PC-3 (cell line): ENCODE measurements around the gene CSRP3. TPM values are rescaled to one million over a fixed set of nuclear protein-coding genes. Genes with fewer than 3 reads are reported as not detected.

Experiments
- ATAC-seq: fragments of 200-7000 bp; cut with Tn5 transposase; 2 replicates; pipeline ENCODE4 v1.9.1; 2020; ENCODE audit warnings: mild to moderate bottlenecking, moderate library complexity
- BruUV-seq: library from RNA; stranded (reverse); fragments of 400-500 nt; replicated peaks from 2 replicates; lab custom pipeline; 2021; lab: Mats Ljungman, UMichigan
- CTCF ChIA-PET: fragments of 300-600 bp; sonication (Branson Sonifier 250); formaldehyde crosslinking; loops from one replicate; lab custom pipeline; 2022; ENCODE audit warnings: antibody characterized with exemption; lab: Charles Lee
- POLR2A ChIA-PET: fragments of 300-600 bp; sonication (Branson Sonifier 250); formaldehyde crosslinking; loops from one replicate; lab custom pipeline; 2022; ENCODE audit warnings: antibody characterized with exemption; ENCODE audit not compliant: unreplicated experiment; lab: Charles Lee
- DNase-seq: peaks from one replicate; pipeline ENCODE4 v3.0.0-alpha.2; 2015
- H2AFZ ChIP-seq: fragments of 300-600 bp; sonication (generic); 2 replicates; pipeline ENCODE4 v1.6.0; 2016; ENCODE audit warnings: antibody characterized with exemption, low read length
- H3F3A ChIP-seq: fragments of 300-600 bp; sonication (generic); one replicate; pipeline ENCODE4 v1.6.0; 2017; ENCODE audit warnings: antibody characterized with exemption, low read length, control low read depth, mild to moderate bottlenecking; ENCODE audit not compliant: unreplicated experiment
- H3K27ac ChIP-seq: fragments of 300-600 bp; sonication (generic); 2 replicates; pipeline ENCODE4 v1.5.1; 2016; ENCODE audit warnings: mild to moderate bottlenecking, low read length
- H3K27me3 ChIP-seq: fragments of 300-600 bp; sonication (generic); 2 replicates; pipeline ENCODE4 v1.6.1; 2016; ENCODE audit warnings: low read length, mixed read lengths
- H3K36me3 ChIP-seq: fragments of 300-600 bp; sonication (generic); 2 replicates; pipeline ENCODE4 v1.6.1; 2016; ENCODE audit warnings: low read depth, mixed run types, low read length, mixed read lengths
- H3K4me1 ChIP-seq: fragments of 300-600 bp; sonication (generic); 2 replicates; pipeline ENCODE4 v1.5.1; 2016; ENCODE audit warnings: low read length; ENCODE audit not compliant: insufficient read depth
- H3K4me2 ChIP-seq: fragments of 300-600 bp; sonication (generic); 2 replicates; pipeline ENCODE4 v1.6.0; 2016; ENCODE audit warnings: low read length
- H3K4me3 ChIP-seq: fragments of 300-600 bp; sonication (generic); 2 replicates; pipeline ENCODE4 v1.5.1; 2016; ENCODE audit warnings: mild to moderate bottlenecking, low read length, mixed read lengths
- H3K79me2 ChIP-seq: fragments of 300-600 bp; sonication (generic); 2 replicates; pipeline ENCODE4 v1.6.1; 2017; ENCODE audit warnings: low read length, mixed read lengths
- H3K9ac ChIP-seq: fragments of 300-600 bp; sonication (generic); 2 replicates; pipeline ENCODE4 v1.6.0; 2016; ENCODE audit warnings: mild to moderate bottlenecking, low read length
- H3K9me2 ChIP-seq: fragments of 300-600 bp; sonication (generic); replicated peaks from 2 replicates; pipeline ENCODE4 v1.6.1; 2016; ENCODE audit warnings: mixed run types, low read length, mixed read lengths
- H3K9me3 ChIP-seq: fragments of 300-600 bp; sonication (generic); 2 replicates; pipeline ENCODE4 v1.6.1; 2016; ENCODE audit warnings: low read length, mixed read lengths
- H4K20me1 ChIP-seq: fragments of 300-600 bp; sonication (generic); 2 replicates; pipeline ENCODE4 v1.6.1; 2016; ENCODE audit warnings: low read length, mixed read lengths
- CTCF ChIP-seq: fragments of 300-600 bp; sonication (generic); conservative IDR thresholded peaks from 2 replicates; pipeline ENCODE4 v1.5.1; 2017; ENCODE audit warnings: antibody characterized with exemption, low read depth, mild to moderate bottlenecking, low read length
- EZH2 ChIP-seq: fragments of 300-600 bp; sonication (generic); IDR thresholded peaks from one replicate; pipeline ENCODE4 v1.6.1; 2017; ENCODE audit warnings: antibody characterized with exemption, mild to moderate bottlenecking, low read length; ENCODE audit not compliant: unreplicated experiment
- EZH2phosphoT487 ChIP-seq: fragments of 300-600 bp; sonication (generic); IDR thresholded peaks from 2 replicates; pipeline ENCODE4 v1.6.1; 2018; ENCODE audit warnings: mild to moderate bottlenecking, antibody characterized with exemption, low read length, borderline replicate concordance
- intact Hi-C: fragments of 100-400 bp; cut with micrococcal nuclease; formaldehyde crosslinking; loops from 2 replicates; pipeline ENCODE4 v1.9.0; 2023
- total RNA-seq: library from RNA; depleted of rRNA; stranded (reverse); fragments of >200 nt; gene quantifications from 2 replicates; pipeline ENCODE4 v1.2.3, GENCODE V29; 2014

Gene CSRP3
- total RNA-seq, 1 experiment from 2014 or later = not detected

DNA sequence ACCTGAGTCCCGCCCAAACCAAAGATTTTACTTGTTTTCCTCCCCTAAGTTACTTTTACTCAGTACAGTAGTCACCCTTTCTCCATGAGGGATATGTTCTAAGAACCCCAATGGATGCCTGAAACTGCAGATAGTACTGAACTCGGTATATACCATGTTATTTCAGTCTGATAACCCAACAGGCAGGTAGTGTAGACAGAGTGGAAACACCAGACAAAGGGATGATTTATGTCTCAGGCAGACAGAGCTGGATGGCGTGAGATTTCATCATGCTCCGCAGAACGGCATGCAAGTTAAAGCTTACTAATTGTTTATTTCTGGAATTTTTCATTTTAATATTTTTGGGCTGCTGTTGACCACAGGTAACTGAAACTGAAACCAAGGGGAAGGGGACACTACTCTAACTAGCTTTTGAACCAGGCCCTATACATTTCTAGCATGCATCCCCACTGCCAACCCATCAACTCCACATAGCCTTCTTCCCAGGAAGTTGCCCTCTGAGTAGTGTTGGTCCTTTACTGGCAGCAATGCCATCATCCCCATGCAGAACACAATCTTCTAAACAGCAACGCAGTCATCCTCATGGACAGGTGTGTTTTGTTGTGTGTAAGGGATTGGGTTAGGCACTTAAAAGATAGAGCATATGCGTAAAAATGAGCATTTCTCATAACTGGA, 27.7 kb downstream of the CSRP3 start:
- Histone ChIP-seq H3K4me2 (no peak overlapping the region), H3K9me2 (no peaks in the 10 kb centered on the region), H3K36me3 (peaks cover 27% of the 10 kb centered on the region; the same call in 1 of the 2 replicates), H3F3A (no peaks in the 10 kb centered on the region), H3K9ac (no peak overlapping the region), H3K4me3 (no peak overlapping the region), H3K79me2 (no peaks in the 10 kb centered on the region), H3K9me3 (no peaks in the 10 kb centered on the region), H2AFZ (no peak overlapping the region), H3K27ac (no peak overlapping the region), H4K20me1 (no peaks in the 10 kb centered on the region), H3K4me1 (no peaks in the 10 kb centered on the region), H3K27me3 (no peaks in the 10 kb centered on the region)
- ATAC-seq (no peak), DNase-seq (no peak)
- no peak for TF ChIP-seq EZH2
- TF ChIP-seq EZH2phosphoT487 = no peak
- BruUV-seq = no TSS peak
- ChIA-PET CTCF (no interaction called here), POLR2A (no interaction called here)
- intact Hi-C loops = no loop called here

DNA sequence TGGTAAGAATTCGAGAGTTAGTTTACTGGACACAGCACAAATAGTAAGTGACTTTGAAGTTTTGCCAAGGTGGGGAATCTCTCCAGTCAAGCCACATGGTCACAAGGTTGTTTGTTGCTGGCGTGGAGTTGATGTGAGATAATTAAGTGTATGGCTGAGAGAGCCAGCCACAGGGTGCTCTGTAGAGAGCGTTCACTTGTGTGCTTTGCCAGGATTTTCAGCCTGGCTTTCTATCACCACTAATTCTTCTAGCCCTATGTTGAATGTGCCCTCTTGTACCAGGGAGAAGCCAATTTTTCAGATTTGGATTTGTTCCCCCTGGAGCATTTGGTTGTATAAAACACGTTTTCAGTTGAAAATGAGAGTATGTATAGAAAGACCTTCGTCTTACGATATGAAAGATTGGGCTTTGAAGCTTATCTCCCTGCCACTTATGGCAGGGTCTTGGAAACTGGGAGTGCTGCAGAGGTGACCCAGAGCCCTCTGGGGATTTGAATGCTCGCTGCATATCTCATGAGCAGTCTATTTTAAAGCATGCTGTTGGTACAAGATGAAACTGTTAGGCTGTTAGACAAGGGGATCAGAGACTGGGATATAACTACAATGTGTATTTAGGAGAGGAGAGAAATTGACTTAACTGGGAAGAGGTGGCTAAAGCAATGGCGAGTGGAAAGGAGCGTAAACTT, 28.6 kb downstream of the CSRP3 start:
- TF ChIP-seq CTCF (no peak), EZH2phosphoT487 (no peak), EZH2 (no peak)
- H3K9me2 ChIP-seq = no peaks in the 10 kb centered on the region
- intact Hi-C loops = no loop called here
- POLR2A ChIA-PET = no interaction called here
- peaks cover 29% of the 10 kb centered on the region; the same call in 1 of the 2 replicates for H3K36me3 ChIP-seq
- H4K20me1 ChIP-seq = no peaks in the 10 kb centered on the region
- DNase-seq (no peak), ATAC-seq (no peak)
- no peak overlapping the region for H2AFZ ChIP-seq
- no peak overlapping the region for H3K4me3 ChIP-seq
- no peak overlapping the region for H3K4me2 ChIP-seq
- H3K9ac ChIP-seq = no peak overlapping the region
- no peak overlapping the region for H3K27ac ChIP-seq
- no peaks in the 10 kb centered on the region for H3K79me2 ChIP-seq
- no peaks in the 10 kb centered on the region for H3K27me3 ChIP-seq
- BruUV-seq = no TSS peak
- CTCF ChIA-PET = no interaction called here
- no peaks in the 10 kb centered on the region for H3K4me1 ChIP-seq
- H3K9me3 ChIP-seq = no peaks in the 10 kb centered on the region
- H3F3A ChIP-seq = no peaks in the 10 kb centered on the region

GRCh38 chr11:19168090-19168489, 33.7 kb downstream of the CSRP3 start:
- no peak overlapping the region for H3K4me2 ChIP-seq
- ChIA-PET POLR2A (no interaction called here), CTCF (no interaction called here)
- H3K36me3 ChIP-seq = peaks cover 26% of the 10 kb centered on the region; the same call in 1 of the 2 replicates
- H3K4me1 ChIP-seq = no peaks in the 10 kb centered on the region
- H3K27me3 ChIP-seq = no peaks in the 10 kb centered on the region
- no peaks in the 10 kb centered on the region for H4K20me1 ChIP-seq
- no peak overlapping the region for H2AFZ ChIP-seq
- no peak overlapping the region for H3K27ac ChIP-seq
- ATAC-seq (no peak), DNase-seq (no peak)
- intact Hi-C loops = no loop called here
- no peaks in the 10 kb centered on the region for H3F3A ChIP-seq
- H3K9ac ChIP-seq = no peak overlapping the region
- no TSS peak for BruUV-seq
- no peaks in the 10 kb centered on the region for H3K9me2 ChIP-seq
- no peak for TF ChIP-seq EZH2phosphoT487
- TF ChIP-seq CTCF = no peak
- TF ChIP-seq EZH2 = no peak
- no peaks in the 10 kb centered on the region for H3K79me2 ChIP-seq
- no peaks in the 10 kb centered on the region for H3K9me3 ChIP-seq
- H3K4me3 ChIP-seq = no peak overlapping the region
